ENCODE measurements around the gene CCL24.
"Not testable (repeated sequence)": the region's sequence is repeated elsewhere in the genome, so short reads cannot be mapped to it uniquely, and the experiment has no call there.

Gene CCL24

DNA sequence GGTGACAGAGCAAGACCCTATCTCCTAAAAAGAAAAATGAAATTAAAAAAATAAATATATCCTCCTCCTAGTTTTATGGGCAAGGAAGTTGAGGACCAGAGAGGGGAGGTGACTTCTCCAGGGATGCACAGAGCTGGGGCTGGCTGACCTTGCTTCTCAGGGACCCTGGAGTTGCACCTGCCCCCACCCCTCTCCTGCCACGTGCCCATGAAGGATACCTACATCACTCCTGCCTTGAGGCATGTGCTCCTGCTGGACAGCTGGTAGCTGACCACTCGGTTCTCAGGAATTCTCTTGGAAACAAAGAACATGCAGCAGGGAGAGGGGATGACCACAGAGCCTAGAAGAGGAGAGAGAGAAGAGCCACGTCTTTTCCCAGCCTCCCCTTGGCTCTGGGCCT is 522 bp downstream of the CCL24 start:
- H3K9me3 Mint-ChIP-seq = peaks cover 1% of the 10 kb centered on the region
- H3K27me3 Mint-ChIP-seq = peaks cover 5% of the 10 kb centered on the region
- peak overlapping the region; percentile 74 for H3K4me3 Mint-ChIP-seq
- H3K4me1 Mint-ChIP-seq (ENCODE audit: low read depth) = peaks cover 58% of the 10 kb centered on the region
- H3K36me3 Mint-ChIP-seq (ENCODE audit: low read depth) = peaks cover 30% of the 10 kb centered on the region
- intact Hi-C loops (cut with micrococcal nuclease) = loop anchor here (10.0 kb wide), 1 partner anchor 52 kb away; no protein-coding TSS in a partner anchor
- H3K27ac Mint-ChIP-seq = peak overlapping the region; percentile 73

DNA sequence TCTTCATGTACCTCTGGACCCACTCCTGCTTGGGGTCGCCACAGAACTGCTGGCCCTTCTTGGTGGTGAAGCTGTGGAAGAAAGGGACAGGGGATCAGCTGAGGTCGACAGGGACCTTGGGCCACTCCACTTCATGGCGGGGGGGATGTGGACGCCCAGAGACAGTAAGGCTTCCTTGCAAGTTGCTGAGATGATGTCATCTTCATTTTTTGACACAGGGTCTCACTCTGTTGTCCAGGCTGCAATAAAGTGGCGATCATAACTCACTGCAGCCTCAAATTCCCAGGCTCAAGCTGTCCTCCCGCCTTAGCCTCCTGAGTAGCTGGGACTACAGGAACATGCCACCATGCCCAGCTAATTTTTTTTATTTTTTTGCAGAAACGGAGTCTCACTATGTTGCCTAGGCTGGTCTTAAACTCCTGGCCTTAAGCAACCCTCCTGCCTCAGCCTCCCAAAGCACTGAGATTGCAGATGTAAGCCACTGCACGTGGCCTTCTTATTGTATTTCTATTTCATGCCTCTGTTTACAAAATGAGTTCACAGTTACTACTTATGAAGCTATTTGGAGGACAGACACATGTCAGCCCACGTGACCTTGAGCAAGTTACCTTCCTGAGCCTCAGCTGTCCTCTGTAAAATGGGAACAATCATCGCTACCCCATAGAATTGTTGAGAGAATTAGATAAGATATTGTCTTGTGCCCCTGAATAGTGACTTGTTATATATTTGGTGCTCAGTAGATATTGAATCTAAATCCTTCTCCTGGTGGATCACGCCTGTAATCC is 1.5 kb downstream of the CCL24 start:
- Mint-ChIP-seq H3K27me3 (peaks cover 9% of the 10 kb centered on the region), H3K4me3 (peak overlapping the region; percentile 74), H3K4me1 (ENCODE audit: low read depth) (peaks cover 50% of the 10 kb centered on the region), H3K27ac (peak overlapping the region; percentile 73), H3K36me3 (ENCODE audit: low read depth) (peaks cover 37% of the 10 kb centered on the region), H3K9me3 (peaks cover 11% of the 10 kb centered on the region)
- intact Hi-C loops (cut with micrococcal nuclease) = loop anchor here (10.0 kb wide), 1 partner anchor 53 kb away; no protein-coding TSS in a partner anchor

DNA sequence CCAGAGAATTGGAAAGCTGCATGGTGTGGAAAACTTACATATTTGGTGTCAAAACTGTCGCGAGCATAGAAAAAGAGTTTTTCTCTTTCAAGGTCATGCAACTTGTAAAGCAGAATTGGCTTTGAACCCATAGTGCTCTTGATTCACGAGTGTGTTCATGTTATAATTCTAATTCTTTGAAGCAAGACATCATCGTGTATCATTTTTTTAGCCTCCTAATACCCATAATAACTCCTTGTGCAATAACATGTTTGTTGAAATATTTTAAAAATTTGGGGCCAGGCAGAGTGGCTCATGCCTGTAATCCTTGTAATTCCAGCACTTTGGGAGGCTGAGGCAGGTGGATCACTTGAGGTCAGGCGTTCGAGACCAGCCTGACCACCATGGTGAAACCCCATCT is 4.2 kb downstream of the CCL24 start:
- intact Hi-C loops (cut with micrococcal nuclease) = no loop called here
- Mint-ChIP-seq H3K9me3 (peaks cover 19% of the 10 kb centered on the region), H3K36me3 (ENCODE audit: low read depth) (peaks cover 45% of the 10 kb centered on the region), H3K27me3 (peaks cover 7% of the 10 kb centered on the region), H3K4me1 (ENCODE audit: low read depth) (peaks cover 28% of the 10 kb centered on the region), H3K27ac (no peak overlapping the region), H3K4me3 (no peak overlapping the region)

DNA sequence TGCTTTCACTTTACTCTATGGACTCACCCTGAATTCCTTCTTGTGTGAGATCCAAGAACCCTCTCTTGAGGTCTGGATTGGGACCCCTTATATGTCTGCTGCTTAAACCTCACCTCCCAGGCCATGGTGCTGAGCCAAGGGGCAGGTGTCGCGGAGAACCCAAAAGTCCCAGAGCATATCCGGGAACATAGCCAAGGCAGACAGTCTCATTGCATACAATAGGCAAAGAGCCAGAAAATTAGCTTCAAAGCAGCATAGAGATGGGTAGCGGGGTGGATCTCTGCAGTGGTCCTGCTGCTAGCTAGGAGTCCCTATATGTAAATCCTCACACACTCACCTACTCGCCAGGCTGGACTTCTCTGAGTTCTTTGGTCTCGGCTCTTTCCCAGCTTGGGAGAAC is 5.5 kb downstream of the CCL24 start:
- intact Hi-C loops (cut with micrococcal nuclease) = no loop called here
- H3K9me3 Mint-ChIP-seq = peaks cover 19% of the 10 kb centered on the region
- H3K27me3 Mint-ChIP-seq = peaks cover 11% of the 10 kb centered on the region
- H3K36me3 Mint-ChIP-seq (ENCODE audit: low read depth) = peaks cover 45% of the 10 kb centered on the region
- peaks cover 28% of the 10 kb centered on the region for H3K4me1 Mint-ChIP-seq (ENCODE audit: low read depth)
- H3K4me3 Mint-ChIP-seq = no peak overlapping the region
- no peak overlapping the region for H3K27ac Mint-ChIP-seq

DNA sequence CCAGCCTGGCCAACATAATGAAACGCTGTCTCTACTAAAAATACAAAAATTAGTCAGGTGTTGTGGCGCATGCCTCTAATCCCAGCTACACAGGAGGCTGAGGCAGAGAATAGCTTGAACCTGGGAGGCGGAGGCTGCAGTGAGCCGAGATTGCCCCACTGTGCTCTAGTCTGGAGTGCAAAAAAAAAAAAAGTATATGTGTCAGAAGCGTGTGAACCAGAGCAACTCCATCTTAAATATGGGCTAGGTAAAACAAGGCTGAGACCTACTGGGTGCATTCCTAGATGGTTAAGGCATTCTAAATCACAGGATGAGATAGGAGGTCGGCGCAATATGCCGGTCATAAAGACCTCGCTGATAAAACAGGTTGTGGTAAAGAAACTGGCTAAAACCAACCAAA is 6.2 kb downstream of the CCL24 start:
- intact Hi-C loops (cut with micrococcal nuclease) = no loop called here
- no peak overlapping the region for H3K27ac Mint-ChIP-seq
- H3K36me3 Mint-ChIP-seq (ENCODE audit: low read depth) = peaks cover 44% of the 10 kb centered on the region
- peaks cover 16% of the 10 kb centered on the region for H3K27me3 Mint-ChIP-seq
- peaks cover 23% of the 10 kb centered on the region for H3K4me1 Mint-ChIP-seq (ENCODE audit: low read depth)
- H3K4me3 Mint-ChIP-seq = no peak overlapping the region
- peaks cover 19% of the 10 kb centered on the region for H3K9me3 Mint-ChIP-seq

DNA sequence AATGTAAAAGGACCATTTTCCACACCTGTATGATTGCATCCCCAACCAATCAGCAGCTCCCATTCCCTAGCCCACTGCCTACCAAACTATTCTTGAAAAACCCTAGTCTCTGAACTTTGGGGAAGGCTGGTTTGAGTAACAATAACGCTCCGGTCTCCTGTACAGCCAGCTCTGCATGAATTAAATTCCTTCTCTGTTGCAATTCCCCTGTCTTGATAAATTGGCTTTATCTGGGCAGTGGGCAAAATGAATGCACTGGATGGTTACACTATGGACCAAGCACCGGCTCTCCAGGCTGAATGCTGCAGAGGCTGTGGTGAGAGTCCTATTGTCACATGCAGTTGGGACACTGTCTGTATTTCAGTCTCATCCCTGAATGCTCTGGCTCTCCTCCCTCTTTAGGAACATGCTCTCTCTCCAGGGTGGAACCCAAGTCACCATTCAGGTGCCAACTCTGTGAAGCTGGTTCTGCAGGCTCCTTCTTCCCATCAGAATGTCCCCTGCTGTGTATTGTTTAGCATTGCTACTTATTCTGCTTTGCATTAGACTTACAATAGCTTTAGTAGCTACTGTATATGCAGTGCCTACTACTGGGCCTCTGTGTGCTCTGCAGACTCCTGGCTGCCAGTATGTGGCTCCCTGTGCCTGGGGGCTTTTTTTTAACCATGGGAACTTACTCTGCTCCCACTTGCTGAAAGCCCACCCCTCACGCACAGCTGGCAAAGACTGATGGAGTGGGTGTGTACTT is 6.9 kb downstream of the CCL24 start:
- peaks cover 37% of the 10 kb centered on the region for H3K36me3 Mint-ChIP-seq (ENCODE audit: low read depth)
- H3K4me3 Mint-ChIP-seq = no peak overlapping the region
- peaks cover 18% of the 10 kb centered on the region for H3K27me3 Mint-ChIP-seq
- intact Hi-C loops (cut with micrococcal nuclease) = no loop called here
- H3K27ac Mint-ChIP-seq = no peak overlapping the region
- H3K4me1 Mint-ChIP-seq (ENCODE audit: low read depth) = peaks cover 16% of the 10 kb centered on the region
- H3K9me3 Mint-ChIP-seq = peaks cover 19% of the 10 kb centered on the region

DNA sequence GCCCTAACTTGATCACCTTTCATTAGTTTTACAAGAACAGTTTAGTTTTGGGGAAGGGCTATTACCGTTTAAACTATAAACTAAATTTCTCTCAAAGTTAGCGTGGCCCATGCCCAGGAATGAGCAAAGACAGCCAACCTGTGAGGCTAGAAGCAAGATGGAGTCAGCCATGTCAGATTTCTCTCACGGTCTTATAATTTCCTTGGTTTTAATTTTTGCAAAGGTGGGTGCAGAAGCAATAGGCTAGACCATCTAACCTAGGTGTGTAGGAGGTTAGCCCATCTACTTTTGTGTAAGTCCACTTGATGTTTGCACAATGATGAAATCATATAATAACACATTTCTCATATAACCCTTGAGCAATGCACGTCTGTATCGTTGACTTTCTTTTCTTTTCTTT is 8.9 kb downstream of the CCL24 start:
- Mint-ChIP-seq H3K4me3 (no peak overlapping the region), H3K9me3 (peaks cover 19% of the 10 kb centered on the region), H3K4me1 (ENCODE audit: low read depth) (peaks cover 13% of the 10 kb centered on the region), H3K27ac (no peak overlapping the region), H3K36me3 (ENCODE audit: low read depth) (peaks cover 16% of the 10 kb centered on the region), H3K27me3 (peaks cover 25% of the 10 kb centered on the region)
- intact Hi-C loops (cut with micrococcal nuclease) = no loop called here

DNA sequence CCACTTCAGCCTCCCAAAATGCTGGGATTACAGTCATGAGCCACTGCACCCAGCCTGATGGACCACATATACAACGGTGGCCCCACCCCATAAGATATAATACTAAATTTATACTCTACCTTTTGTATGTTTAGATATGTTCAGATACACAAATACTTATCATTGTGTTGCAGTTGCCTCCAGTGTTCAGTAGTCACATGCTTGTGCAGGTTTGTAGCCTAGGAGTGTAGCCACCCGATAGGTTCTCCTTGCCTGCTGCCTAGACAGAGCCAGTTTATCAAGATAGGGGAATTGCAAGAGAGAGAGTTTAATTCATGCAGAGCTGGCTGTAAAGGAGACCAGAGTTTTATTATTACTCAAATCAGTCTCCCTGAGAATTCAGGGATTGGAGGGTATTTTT is 9.6 kb downstream of the CCL24 start:
- H3K36me3 Mint-ChIP-seq (ENCODE audit: low read depth) = peaks cover 15% of the 10 kb centered on the region
- no peak overlapping the region for H3K4me3 Mint-ChIP-seq
- intact Hi-C loops (cut with micrococcal nuclease) = no loop called here
- peaks cover 32% of the 10 kb centered on the region for H3K27me3 Mint-ChIP-seq
- peaks cover 14% of the 10 kb centered on the region for H3K4me1 Mint-ChIP-seq (ENCODE audit: low read depth)
- peaks cover 19% of the 10 kb centered on the region for H3K9me3 Mint-ChIP-seq
- H3K27ac Mint-ChIP-seq = peak overlapping the region; percentile 53

DNA sequence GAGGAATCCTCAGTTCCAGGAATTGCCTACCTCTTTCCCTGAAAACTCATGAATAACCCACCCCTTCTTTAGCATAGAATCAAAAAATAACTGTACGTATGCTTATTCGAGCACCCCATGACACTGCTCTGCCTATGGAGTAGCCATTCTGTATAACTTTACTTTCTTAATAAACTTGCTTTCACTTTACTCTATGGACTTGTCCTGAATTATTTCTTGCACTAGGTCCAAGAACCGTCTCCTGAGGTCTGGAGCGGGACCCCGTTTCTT is 11.1 kb downstream of the CCL24 start:
- intact Hi-C loops (cut with micrococcal nuclease) = no loop called here
- Mint-ChIP-seq H3K27me3 (peaks cover 36% of the 10 kb centered on the region), H3K27ac (no peak overlapping the region), H3K36me3 (ENCODE audit: low read depth) (peaks cover 13% of the 10 kb centered on the region), H3K9me3 (peaks cover 12% of the 10 kb centered on the region), H3K4me1 (ENCODE audit: low read depth) (peaks cover 28% of the 10 kb centered on the region), H3K4me3 (no peak overlapping the region)

DNA sequence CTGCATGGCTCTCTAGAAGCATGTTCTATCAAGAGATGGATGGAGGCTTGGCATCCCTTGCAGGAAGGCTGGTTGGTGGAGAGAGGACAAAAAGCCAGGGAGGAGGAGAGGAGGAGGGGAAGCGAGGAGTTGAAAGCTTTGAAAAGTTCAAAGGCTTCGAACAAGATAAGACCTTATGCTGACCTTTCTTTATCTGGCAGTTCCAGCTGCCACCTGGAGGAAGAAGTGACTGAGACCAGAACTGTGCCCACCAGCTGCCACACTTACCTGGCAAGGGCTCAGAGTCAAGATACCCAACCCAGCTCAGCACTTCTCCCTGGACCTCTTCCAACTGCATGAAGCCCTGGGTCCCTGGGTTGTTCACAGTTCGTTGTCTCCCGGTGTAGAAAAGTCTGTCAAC is 14.8 kb downstream of the CCL24 start:
- H3K27ac Mint-ChIP-seq = peak overlapping the region; percentile 57
- no peaks in the 10 kb centered on the region for H3K9me3 Mint-ChIP-seq

DNA sequence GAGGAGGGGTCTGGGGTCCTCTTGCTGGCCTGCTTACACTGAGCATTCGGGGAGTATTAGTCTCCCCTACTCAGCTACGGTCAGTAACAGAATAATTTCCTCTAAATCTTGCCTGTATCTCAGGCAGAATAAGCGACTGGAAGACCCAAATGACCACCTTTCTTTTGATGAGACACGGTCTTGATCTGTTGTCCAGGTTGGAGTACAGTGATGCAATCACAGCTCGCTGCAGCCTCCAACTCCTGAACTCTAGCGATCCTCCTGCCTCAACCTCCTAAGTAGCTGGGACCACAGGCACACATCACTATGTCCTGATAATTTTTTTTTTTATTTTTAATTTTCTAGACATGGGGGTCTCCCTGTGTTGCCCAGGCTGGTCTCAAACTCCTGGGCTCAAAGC is 17.2 kb downstream of the CCL24 start:
- Mint-ChIP-seq H3K36me3 (ENCODE audit: low read depth) (no peaks in the 10 kb centered on the region), H3K27me3 (peaks cover 38% of the 10 kb centered on the region), H3K27ac (peak overlapping the region; percentile 82), H3K4me1 (ENCODE audit: low read depth) (peaks cover 54% of the 10 kb centered on the region), H3K9me3 (no peaks in the 10 kb centered on the region), H3K4me3 (peak overlapping the region; percentile 43)
- intact Hi-C loops (cut with micrococcal nuclease) = loop anchor here (5.0 to 10.0 kb wide), 2 partner anchors 48 to 81 kb away; partner anchors contain the start of gene RHBDD2

More for the DNA sequence above, 14.8 kb downstream of the CCL24 start:
- intact Hi-C loops (cut with micrococcal nuclease) = loop anchor here (5.0 to 10.0 kb wide), 2 partner anchors 46 to 79 kb away; partner anchors contain the start of gene RHBDD2
- Mint-ChIP-seq H3K4me1 (ENCODE audit: low read depth) (peaks cover 50% of the 10 kb centered on the region), H3K4me3 (no peak overlapping the region), H3K27me3 (peaks cover 44% of the 10 kb centered on the region), H3K36me3 (ENCODE audit: low read depth) (no peaks in the 10 kb centered on the region)

DNA sequence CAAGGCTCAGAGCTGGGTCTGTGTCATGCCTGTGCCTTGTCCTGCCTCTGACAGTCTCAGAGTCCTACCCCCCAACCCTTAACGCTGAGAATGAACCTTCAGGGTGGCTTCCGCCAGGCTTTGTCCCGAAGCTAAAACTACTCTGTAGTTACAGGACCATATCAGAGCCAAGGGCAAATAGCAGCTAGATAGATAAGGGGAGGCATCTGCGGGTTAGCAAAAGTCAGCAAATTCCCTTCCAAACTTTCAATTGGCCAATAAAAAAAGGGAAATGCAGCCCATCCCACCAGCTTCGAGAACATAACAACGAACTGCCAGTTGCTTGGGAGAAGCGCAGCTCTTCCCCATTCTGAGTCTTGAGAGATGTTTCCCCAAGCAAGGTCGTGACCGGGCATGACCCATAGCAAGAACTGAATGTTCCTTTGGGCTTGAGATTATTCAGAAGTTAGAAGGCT is 17.7 kb downstream of the CCL24 start:
- peak overlapping the region; percentile 43 for H3K4me3 Mint-ChIP-seq
- intact Hi-C loops (cut with micrococcal nuclease) = loop anchor here (5.0 to 10.0 kb wide), 2 partner anchors 49 to 81 kb away; partner anchors contain the start of gene RHBDD2
- H3K27me3 Mint-ChIP-seq = peaks cover 38% of the 10 kb centered on the region
- peaks cover 58% of the 10 kb centered on the region for H3K4me1 Mint-ChIP-seq (ENCODE audit: low read depth)
- H3K27ac Mint-ChIP-seq = peak overlapping the region; percentile 82
- no peaks in the 10 kb centered on the region for H3K9me3 Mint-ChIP-seq
- H3K36me3 Mint-ChIP-seq (ENCODE audit: low read depth) = no peaks in the 10 kb centered on the region

DNA sequence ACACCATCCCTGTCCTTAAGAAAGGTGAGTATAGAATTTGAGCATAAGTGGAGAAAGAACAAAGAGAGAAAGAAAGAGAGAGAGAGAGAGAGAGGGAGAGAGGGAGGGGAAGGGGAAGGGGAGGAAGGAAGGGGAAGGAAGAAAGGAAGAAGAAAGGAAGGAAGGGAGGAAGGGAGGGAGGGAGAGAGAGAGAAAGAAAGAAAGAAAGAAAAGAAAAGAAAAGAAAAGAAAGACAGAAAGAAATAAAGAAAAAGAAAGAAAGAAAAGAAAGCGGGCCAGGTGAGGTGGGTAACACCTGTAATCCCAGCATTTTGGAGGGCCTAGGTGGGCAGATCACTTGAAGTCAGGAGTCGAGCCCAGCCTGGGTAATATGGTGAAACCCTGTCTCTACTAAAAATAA is 19.9 kb downstream of the CCL24 start:
- Mint-ChIP-seq H3K36me3 (ENCODE audit: low read depth) (no peaks in the 10 kb centered on the region), H3K4me1 (ENCODE audit: low read depth) (peaks cover 54% of the 10 kb centered on the region), H3K27me3 (peaks cover 31% of the 10 kb centered on the region), H3K27ac (peak overlapping the region; percentile 82), H3K9me3 (no peaks in the 10 kb centered on the region), H3K4me3 (no peak overlapping the region)
- intact Hi-C loops (cut with micrococcal nuclease) = loop anchor here (10.0 kb wide), 1 partner anchor 51 kb away; no protein-coding TSS in a partner anchor

DNA sequence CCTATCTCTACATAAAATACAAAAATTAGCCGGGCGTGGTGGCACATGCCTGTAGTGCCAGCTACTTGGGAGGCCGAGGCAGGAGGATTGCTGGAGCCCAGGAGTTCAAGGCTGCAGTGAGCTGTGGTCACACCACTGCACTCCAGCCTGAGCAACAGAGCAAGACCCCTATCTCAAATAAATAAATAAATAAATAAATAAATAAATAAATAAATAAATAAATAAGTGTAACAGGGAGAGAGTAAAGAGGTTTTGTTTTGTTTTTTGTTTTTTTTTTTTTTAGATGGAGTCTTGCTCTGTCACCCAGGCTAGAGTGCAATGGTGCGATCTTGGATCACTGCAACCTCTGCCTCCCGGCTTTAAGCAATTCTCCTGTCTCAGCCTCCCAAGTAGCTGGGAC is 21.0 kb downstream of the CCL24 start:
- not testable (repeated sequence) for H3K9me3 Mint-ChIP-seq; H3K27ac Mint-ChIP-seq; H3K36me3 Mint-ChIP-seq (ENCODE audit: low read depth); H3K4me3 Mint-ChIP-seq
- peaks cover 27% of the 10 kb centered on the region for H3K27me3 Mint-ChIP-seq
- intact Hi-C loops (cut with micrococcal nuclease) = loop anchor here (10.0 kb wide), 1 partner anchor 52 kb away; no protein-coding TSS in a partner anchor
- H3K4me1 Mint-ChIP-seq (ENCODE audit: low read depth) = peaks cover 43% of the 10 kb centered on the region
